ENCODE data around the gene GSTM2.
"Not testable (repeated sequence)": the region's sequence is repeated elsewhere in the genome, so short reads cannot be mapped to it uniquely, and the experiment has no call there.

The GSTM2 gene

DNA sequence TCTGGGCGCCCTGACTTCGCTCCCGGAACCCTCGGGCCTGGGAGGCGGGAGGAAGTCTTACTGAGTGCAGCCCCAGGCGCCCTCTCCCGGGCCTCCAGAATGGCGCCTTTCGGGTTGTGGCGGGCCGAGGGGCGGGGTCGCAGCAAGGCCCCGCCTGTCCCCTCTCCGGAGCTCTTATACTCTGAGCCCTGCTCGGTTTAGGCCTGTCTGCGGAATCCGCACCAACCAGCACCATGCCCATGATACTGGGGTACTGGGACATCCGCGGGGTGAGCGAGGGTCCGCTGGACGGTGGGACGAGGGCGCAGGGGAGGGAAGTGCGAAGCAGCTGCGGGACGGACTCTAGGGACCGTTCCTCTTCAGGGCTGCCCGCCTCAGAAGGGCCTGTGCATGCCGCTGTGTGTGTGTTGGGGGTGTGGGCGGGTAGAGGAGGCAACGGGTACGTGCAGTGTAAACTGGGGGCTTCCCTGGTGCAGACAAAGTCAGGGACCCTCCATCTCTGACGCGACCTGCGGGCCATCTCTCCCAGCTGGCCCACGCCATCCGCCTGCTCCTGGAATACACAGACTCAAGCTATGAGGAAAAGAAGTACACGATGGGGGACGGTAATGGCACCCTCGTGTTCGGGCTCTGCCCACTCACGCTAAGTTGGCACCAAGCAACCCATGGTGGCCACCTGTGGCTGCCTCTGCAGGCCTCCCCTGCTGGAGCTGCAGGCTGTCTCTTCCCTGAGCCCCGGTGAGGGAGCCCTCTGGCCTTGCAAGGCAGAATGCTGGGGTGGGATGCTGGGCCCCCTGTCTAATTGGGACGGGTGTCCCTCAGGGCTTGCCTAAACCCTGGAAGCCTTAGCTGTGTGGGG, 20.0 kb downstream of the GSTM2 start, which contains the start of gene GSTM1:
TSS of gene GSTM1 (plus strand) at position 177 of the 859 bp plus-strand sequence. CDS start at position 234, 57 bp downstream.
- H3K9me3 Mint-ChIP-seq, result no peaks in the 10 kb centered on the region

DNA sequence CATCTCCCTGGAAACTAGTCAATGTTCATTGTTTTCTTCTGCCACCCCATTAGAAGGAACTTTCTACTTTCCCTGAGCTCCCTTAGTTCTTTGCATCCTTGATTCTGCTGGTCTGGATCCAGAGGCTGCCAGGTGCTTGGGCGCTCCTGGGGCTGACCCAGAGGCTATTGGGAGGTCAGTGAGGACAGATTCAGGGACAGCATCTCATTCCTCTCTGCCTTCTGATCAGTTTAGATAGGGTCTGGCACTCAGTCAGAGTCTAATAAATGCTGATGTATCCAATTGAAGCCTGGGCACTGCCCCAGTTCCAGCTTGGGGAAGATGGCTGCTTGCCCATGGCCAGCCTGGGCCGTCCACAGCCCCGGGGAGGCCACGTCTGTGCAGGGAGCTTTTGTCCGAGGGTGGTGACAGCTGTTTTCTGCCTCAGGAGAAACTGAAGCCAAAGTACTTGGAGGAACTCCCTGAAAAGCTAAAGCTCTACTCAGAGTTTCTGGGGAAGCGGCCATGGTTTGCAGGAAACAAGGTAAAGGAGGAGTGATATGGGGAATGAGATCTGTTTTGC, 22.1 kb downstream of the GSTM2 start:
- CTCF ChIA-PET, result no interaction called here
- Mint-ChIP-seq H3K36me3 (no peaks in the 10 kb centered on the region), H3K27me3 (no peaks in the 10 kb centered on the region), H3K4me1 (no peaks in the 10 kb centered on the region), H3K4me3 (no peak overlapping the region), H3K27ac (no peak overlapping the region), H3K9me3 (no peaks in the 10 kb centered on the region)
- no peak for DNase-seq

More for the DNA sequence above, 20.0 kb downstream of the GSTM2 start, which contains the start of gene GSTM1:
- Mint-ChIP-seq H3K4me1 (no peaks in the 10 kb centered on the region), H3K4me3 (no peak within 1 kb of the TSS), H3K27me3 (no peaks in the 10 kb centered on the region), H3K36me3 (no peaks in the 10 kb centered on the region), H3K27ac (no peak within 1 kb of the TSS)
- no peak for DNase-seq
- CTCF ChIA-PET, result no interaction called here

DNA sequence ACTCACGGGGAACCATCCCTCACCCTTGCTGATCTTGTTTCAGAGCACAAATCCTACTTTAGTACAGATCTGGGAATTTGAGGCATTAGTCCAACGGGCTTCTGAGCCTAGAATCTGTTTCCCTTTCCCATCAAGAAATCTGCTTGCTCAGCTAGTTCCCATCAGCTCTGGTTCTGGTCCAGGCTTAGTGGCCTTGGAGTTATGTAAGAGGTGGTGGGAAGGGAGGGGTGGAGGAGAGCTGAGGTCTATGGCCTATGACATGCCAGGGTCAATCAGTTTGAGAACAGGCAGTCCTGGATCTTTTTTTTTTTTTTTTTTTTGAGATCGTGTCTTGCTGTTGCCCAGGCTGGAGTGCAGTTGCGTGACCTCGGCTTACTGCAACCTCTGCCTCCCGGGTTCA, 23.9 kb downstream of the GSTM2 start:
- H3K4me3 Mint-ChIP-seq, result no peak overlapping the region
- H3K27me3 Mint-ChIP-seq, result no peaks in the 10 kb centered on the region
- H3K27ac Mint-ChIP-seq, result no peak overlapping the region

GRCh38 chr1:109694400-109694799, 26.5 kb downstream of the GSTM2 start:
- H3K27ac Mint-ChIP-seq, H3K9me3 Mint-ChIP-seq, H3K4me1 Mint-ChIP-seq, DNase-seq, CTCF ChIA-PET, H3K27me3 Mint-ChIP-seq, H3K36me3 Mint-ChIP-seq, H3K4me3 Mint-ChIP-seq: not testable (repeated sequence)

More for the DNA sequence above, 23.9 kb downstream of the GSTM2 start:
- Mint-ChIP-seq H3K9me3 (no peaks in the 10 kb centered on the region), H3K4me1 (no peaks in the 10 kb centered on the region), H3K36me3 (no peaks in the 10 kb centered on the region)
- CTCF ChIA-PET, result no interaction called here
- DNase-seq, result no peak

DNA sequence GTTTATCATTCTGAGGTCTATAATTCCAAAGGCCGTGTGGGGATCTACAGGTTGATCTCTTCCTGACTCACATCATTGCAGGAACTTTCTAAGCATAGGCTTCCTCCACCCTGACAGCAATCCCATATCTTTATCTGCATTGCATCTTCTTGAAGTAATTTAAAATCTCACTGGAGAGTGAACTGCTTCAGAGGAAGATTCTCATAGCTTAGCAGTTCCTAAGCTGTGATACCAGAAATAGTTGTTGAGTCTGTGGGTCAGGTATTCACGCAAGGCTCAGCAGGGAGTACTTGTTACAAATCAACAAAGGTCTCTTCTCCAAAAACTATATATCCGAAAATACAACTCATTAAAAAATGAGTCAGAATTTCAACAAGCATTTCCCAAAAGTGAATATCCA, 27.3 kb downstream of the GSTM2 start:
- CTCF ChIA-PET, H3K4me1 Mint-ChIP-seq, DNase-seq, H3K4me3 Mint-ChIP-seq, H3K27me3 Mint-ChIP-seq, H3K9me3 Mint-ChIP-seq, H3K27ac Mint-ChIP-seq, H3K36me3 Mint-ChIP-seq: not testable (repeated sequence)

DNA sequence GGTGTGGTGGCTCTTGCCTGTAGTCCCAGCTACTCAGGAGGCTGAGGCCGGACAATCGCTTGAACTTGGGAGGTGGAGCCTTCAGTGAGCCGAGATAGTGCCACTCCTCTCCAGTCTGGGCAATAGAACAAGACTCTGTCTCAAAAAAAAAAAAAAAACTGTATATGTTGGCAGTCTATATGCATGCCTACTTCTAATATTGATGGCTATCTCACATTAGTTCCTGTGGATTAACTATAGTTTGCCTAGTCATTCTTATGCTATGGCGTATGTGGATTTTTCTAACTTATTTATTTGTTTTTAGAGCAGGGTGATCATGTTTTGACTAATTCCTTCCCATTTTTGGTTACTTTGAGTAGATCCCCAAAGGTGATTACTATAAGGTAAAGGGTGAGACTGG, 29.2 kb downstream of the GSTM2 start:
- H3K27ac Mint-ChIP-seq, result no peak overlapping the region

DNA sequence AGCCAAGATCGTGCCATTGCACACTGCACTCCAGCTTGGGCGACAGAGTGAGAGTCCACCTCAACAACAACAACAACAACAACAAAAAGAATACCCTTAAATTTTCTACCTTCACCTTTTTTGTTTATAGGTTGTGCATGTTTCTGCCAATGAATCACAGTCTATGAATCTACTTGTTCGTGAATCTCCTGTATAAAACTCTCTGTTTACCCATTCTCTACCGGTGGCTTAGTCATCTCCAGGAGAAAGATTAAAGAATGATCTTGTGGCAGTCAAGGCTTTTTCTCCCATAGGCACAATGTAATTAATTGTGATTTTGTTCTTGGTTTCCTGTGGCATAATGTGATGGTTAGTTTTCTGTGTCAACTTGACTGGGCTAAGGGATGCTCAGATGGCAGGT, 30.0 kb downstream of the GSTM2 start:
- H3K4me1 Mint-ChIP-seq, DNase-seq, CTCF ChIA-PET, H3K27ac Mint-ChIP-seq, H3K27me3 Mint-ChIP-seq, H3K9me3 Mint-ChIP-seq, H3K4me3 Mint-ChIP-seq, H3K36me3 Mint-ChIP-seq: not testable (repeated sequence)

More for the DNA sequence above, 29.2 kb downstream of the GSTM2 start:
- Mint-ChIP-seq H3K4me1 (no peaks in the 10 kb centered on the region), H3K9me3 (no peaks in the 10 kb centered on the region), H3K4me3 (no peak overlapping the region), H3K27me3 (no peaks in the 10 kb centered on the region), H3K36me3 (no peaks in the 10 kb centered on the region)
- DNase-seq, result no peak
- CTCF ChIA-PET, result no interaction called here

DNA sequence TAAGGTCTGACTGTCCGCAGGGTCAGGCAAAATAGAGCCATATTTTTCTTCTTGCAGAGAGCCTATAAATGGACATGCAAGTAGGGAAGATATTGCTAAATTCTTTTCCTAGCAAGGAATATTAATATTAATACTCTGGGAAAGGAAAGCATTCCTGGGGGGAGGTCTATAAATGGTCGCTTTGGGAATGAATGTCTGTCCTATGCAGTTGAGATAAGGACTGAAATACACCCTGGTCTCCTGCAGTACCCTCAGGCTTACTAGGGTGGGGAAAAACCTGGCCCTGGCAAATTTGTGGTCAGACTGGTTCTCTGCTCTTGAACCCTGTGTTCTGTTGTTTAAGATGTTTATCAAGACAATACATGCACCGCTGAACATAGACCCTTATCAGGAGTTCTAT, 35.1 kb downstream of the GSTM2 start:
- DNase-seq, H3K9me3 Mint-ChIP-seq, H3K27me3 Mint-ChIP-seq, H3K4me1 Mint-ChIP-seq, H3K4me3 Mint-ChIP-seq, H3K36me3 Mint-ChIP-seq, H3K27ac Mint-ChIP-seq: not testable (repeated sequence)
- CTCF ChIA-PET, result interaction anchor here (1.1 kb wide), 1 partner anchor 59 kb away, joined by 3 read pairs; no protein-coding TSS in a partner anchor

- no peak for DNase-seq
- no peaks in the 10 kb centered on the region for H3K36me3 Mint-ChIP-seq
- CTCF ChIA-PET, result interaction anchor here (1.1 to 2.1 kb wide), 2 partner anchors 61 to 64 kb away, joined by 3 to 7 read pairs; no protein-coding TSS in a partner anchor
- no peaks in the 10 kb centered on the region for H3K4me1 Mint-ChIP-seq
- no peak overlapping the region for H3K4me3 Mint-ChIP-seq
- H3K9me3 Mint-ChIP-seq, result peaks cover 8% of the 10 kb centered on the region
- no peak overlapping the region for H3K27ac Mint-ChIP-seq
- H3K27me3 Mint-ChIP-seq, result no peaks in the 10 kb centered on the region
Observed at GRCh38 chr1:109704173-109704572, 36.3 kb downstream of the GSTM2 start.

GRCh38 chr1:109705411-109705810, 37.6 kb downstream of the GSTM2 start:
- CTCF ChIA-PET, result interaction anchor here (2.1 kb wide), 1 partner anchor 65 kb away, joined by 7 read pairs; no protein-coding TSS in a partner anchor
- Mint-ChIP-seq H3K4me3 (no peak overlapping the region), H3K9me3 (peaks cover 13% of the 10 kb centered on the region), H3K27ac (no peak overlapping the region), H3K27me3 (no peaks in the 10 kb centered on the region), H3K4me1 (no peaks in the 10 kb centered on the region), H3K36me3 (no peaks in the 10 kb centered on the region)
- no peak for DNase-seq

- Mint-ChIP-seq H3K27me3 (peaks cover 22% of the 10 kb centered on the region), H3K9me3 (peaks cover 11% of the 10 kb centered on the region)
- not testable (repeated sequence) for H3K4me1 Mint-ChIP-seq, H3K27ac Mint-ChIP-seq, DNase-seq, H3K36me3 Mint-ChIP-seq, H3K4me3 Mint-ChIP-seq
- CTCF ChIA-PET, result interaction anchor here (0.7 kb wide), 1 partner anchor 69 kb away, joined by 4 read pairs; no protein-coding TSS in a partner anchor
Observed at GRCh38 chr1:109708949-109709348, 41.1 kb downstream of the GSTM2 start.

- not testable (repeated sequence) for H3K4me1 Mint-ChIP-seq, H3K27ac Mint-ChIP-seq, H3K4me3 Mint-ChIP-seq, DNase-seq, H3K36me3 Mint-ChIP-seq
- Mint-ChIP-seq H3K9me3 (peaks cover 11% of the 10 kb centered on the region), H3K27me3 (peaks cover 31% of the 10 kb centered on the region)
- CTCF ChIA-PET, result interaction anchor here (0.7 kb wide), 1 partner anchor 69 kb away, joined by 4 read pairs; no protein-coding TSS in a partner anchor
Observed at GRCh38 chr1:109709822-109710221, 42.0 kb downstream of the GSTM2 start.

DNA sequence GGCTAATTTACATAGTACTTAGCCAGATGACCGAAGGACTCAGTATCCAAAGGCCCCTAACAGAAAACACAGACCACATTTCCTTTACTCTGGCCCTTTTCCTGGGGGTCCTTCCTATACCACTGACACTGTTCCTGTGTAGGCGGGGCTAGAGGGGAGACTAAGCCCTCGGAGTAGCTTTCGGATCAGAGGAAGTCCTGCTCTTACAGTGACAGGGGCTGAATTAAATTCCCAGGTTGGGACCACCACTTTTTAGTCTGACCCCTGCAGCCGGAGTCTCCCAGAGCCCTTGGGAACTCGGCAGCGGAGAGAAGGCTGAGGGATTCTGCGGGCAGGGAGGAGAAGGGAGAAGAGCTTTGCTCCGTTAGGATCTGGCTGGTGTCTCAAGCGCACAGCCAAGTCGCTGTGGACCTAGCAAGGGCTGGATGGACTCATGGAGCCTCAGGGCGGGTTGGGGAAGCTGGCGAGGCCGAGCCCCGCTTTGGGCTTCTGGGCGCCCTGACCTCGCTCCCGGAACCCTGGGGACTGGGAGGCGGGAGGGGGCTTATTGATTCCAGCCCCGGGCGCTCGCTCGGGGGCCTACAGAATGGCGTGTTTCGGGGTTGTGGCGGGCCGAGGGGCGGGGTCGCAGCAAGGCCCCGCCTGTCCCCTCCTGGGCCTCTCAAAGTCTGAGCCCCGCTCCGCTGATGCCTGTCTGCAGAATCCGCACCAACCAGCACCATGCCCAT, 43.9 kb downstream of the GSTM2 start, which contains the start of gene GSTM5:
TSS of gene GSTM5 (plus strand) at position 659 of the 728 bp plus-strand sequence. CDS start at position 721, 62 bp downstream.
- Mint-ChIP-seq H3K9me3 (peaks cover 11% of the 10 kb centered on the region), H3K27me3 (peaks cover 46% of the 10 kb centered on the region)
- H3K36me3 Mint-ChIP-seq, H3K4me3 Mint-ChIP-seq, CTCF ChIA-PET, DNase-seq, H3K4me1 Mint-ChIP-seq, H3K27ac Mint-ChIP-seq: not testable (repeated sequence)

- Mint-ChIP-seq H3K4me3 (no peak overlapping the region), H3K4me1 (no peaks in the 10 kb centered on the region)
Observed at GRCh38 chr1:109712321-109712864, 44.5 kb downstream of the GSTM2 start.

More at GRCh38 chr1:109712321-109712864, 44.5 kb downstream of the GSTM2 start:
- Mint-ChIP-seq H3K36me3 (no peaks in the 10 kb centered on the region), H3K9me3 (peaks cover 11% of the 10 kb centered on the region), H3K27ac (no peak overlapping the region), H3K27me3 (peaks cover 50% of the 10 kb centered on the region)
- no peak for DNase-seq
- CTCF ChIA-PET, result no interaction called here
